HG03571 (cell line): ENCODE measurements around the gene ATRNL1.

Source experiments
- ATAC-seq: cut with Tn5 transposase; IDR thresholded peaks from one replicate; pipeline ENCODE4 v1.9.1; 2021; ENCODE audit not compliant: unreplicated experiment

The ATRNL1 gene

DNA sequence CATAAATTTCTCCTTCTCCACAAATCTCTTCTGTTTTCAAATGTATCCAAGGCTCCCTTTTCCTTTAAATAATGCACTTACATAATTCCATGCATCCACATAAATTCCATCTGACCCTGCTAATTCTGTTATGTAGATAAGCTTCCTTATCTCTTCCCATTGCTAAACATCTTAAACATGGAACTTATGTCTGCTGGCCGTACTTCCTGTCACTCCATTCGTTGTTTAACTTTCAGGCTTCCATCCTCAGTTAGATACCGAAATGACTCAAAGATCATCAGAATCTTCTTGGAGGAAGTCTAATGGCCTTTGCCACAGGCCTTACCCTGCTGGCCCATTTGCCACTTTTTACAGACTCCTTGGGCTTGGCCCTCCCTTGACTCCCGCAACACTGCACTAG lies 848.9 kb downstream of the ATRNL1 start:
- ATAC-seq, result no peak

DNA sequence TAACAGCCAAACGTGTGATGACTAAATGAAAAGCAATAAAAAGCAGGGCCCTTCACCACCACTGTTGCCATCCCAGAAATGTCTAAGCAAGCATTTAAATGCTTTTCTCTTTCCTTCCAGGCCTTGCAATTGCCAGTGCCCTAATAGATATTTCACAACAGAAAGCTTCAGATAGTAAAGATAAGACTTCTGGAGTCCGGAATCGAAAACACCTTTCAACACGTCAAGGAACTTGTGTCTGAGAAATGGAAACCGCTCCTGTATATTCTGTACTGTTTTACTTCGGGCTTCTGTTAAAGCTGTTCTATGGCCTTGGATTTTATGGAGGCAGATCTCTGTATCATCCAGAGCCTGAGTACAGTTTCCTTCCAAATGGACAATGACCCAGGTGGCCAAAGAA lies 851.4 kb downstream of the ATRNL1 start:
- no peak for ATAC-seq

DNA sequence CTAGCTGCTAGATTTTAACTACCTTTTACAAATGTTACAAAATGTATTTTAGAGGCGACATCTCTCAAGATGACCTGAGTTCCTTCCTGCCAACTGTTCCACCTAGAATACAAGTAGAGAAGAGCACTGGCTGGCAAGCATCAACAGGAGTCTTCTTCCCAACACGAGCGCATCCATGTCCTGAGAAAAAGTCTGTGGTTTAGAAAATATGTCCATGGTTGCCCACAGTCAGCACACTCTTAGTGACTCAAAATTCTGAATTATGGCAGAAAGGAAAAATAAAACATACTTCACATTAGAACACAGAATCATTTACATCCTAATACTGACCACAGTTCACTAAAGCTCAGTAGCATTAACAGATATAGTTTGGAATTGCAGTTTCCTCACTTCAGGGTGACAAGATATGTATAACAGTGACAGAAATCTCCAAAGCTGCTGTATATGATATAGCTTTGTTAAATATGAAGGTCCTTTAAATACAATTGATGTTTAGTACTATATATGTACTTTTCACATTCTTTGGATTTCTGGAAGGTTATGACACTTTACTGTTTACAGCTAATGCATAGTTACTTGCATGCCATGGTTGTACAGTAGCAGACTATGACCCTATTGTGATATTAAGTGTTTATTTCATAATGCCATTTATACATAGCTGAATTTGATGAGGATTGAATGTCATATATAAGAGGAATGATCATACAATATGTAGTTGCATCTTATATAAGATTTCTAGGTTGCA lies 852.7 kb downstream of the ATRNL1 start:
- ATAC-seq, result no peak

DNA sequence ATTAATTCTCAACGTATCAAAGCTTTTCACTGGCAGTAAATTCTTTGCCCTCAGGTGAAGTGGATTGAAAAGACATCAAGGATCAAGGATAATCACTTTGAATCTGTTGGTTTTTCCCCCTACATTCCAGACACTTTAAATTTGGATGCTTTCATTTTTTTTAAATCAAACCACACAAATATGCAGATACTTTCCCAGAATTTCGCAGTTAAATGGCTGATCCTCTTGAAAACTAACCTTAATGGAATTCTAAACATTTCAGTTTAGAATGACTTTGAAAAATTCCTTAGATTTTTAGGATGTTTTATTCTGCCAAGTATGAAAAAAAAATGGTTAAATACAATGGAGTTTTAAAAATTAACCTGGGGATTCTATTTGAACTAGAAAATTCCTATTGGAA lies 853.9 kb downstream of the ATRNL1 start:
- ATAC-seq, result no peak

DNA sequence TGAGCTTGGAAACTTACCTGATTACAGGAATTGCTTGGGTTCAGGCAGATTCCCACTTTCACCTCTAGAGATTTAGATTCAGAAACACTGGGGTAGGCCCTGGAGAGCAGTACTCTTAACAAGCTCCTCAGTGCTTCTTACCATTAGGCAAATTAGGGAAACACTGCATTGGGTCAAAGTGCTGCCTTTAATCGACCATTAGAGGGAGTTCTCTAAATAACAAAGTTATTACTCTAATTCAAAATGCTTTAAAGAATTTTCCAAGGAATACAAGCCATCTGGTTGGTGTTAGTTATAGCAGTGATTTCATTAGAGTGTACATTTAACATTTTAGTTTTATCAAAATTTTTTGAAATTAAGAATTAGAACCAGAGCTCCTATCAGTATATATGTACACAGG lies 855.3 kb downstream of the ATRNL1 start:
- ATAC-seq, result no peak

- no peak for ATAC-seq
These were observed 856.2 kb downstream of the ATRNL1 start for GRCh38 chr10:115949282-115949844.

- ATAC-seq, result no peak
These were observed 857.2 kb downstream of the ATRNL1 start for GRCh38 chr10:115950320-115950719.

GRCh38 chr10:115951242-115951641 lies 858.1 kb downstream of the ATRNL1 start:
- no peak for ATAC-seq

GRCh38 chr10:115953281-115953680 lies 860.1 kb downstream of the ATRNL1 start:
- no peak for ATAC-seq

DNA sequence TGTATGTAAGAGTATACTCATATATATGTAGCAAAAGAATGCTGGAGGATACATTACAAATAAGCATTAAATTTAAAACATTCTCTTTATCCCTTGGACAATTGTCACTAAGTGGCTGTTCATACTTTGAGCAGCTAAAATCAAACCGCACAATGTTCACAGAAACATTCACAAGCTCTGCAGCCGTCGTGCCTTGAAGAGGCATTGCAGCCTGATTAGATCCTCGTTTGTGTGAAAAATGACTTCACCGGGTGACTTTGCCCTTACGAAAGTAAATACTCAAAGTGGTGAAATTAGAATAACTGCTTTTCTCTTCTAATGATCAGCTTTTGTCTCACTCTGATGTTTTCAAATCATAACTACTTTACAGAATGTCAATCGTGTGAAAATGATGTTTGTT lies 860.8 kb downstream of the ATRNL1 start:
- ATAC-seq, result no peak

- ATAC-seq, result no peak
These were observed 863.3 kb downstream of the ATRNL1 start for GRCh38 chr10:115956225-115957011.

DNA sequence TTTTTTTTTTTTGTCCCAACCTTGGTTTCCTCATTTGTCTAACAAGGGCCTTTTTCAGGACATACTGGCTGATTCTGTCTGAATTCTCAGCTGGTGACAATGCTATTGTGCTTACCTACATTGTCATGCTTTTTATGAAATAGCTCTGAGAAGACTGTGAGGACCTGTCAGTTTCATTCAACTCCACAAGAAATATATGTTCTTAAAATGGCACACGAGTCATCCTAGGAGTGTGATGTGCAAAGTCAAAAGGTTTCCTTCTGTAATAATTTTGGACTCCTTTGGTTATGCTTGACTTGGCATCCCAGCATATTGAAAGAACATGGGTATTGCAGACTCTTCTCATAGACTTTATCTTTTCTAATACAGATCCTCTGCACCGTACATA lies 863.8 kb downstream of the ATRNL1 start:
- ATAC-seq, result no peak

- ATAC-seq, result no peak
These were observed 864.7 kb downstream of the ATRNL1 start for GRCh38 chr10:115957786-115958442.

DNA sequence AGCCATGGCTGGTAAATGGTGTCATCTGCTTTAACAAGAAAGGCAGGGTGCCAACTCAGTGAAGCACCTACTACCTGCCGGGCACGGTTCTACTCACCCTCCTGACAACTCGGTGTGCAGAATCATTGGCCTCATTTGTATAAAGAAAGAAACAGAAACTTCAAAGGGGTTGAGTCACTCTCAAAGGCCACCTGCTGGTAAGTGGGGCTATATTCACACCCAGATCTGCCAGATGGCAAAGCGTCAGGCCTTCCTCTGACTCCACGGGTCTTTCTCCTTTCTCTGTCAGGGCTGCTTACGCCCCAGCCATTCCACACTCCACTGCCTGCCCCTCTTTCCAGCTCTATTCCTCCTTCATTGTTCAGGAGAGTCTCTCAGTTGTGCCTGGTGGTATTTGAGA lies 870.7 kb downstream of the ATRNL1 start:
- ATAC-seq, result no peak

GRCh38 chr10:115964827-115965226 lies 871.7 kb downstream of the ATRNL1 start:
- ATAC-seq, result no peak

DNA sequence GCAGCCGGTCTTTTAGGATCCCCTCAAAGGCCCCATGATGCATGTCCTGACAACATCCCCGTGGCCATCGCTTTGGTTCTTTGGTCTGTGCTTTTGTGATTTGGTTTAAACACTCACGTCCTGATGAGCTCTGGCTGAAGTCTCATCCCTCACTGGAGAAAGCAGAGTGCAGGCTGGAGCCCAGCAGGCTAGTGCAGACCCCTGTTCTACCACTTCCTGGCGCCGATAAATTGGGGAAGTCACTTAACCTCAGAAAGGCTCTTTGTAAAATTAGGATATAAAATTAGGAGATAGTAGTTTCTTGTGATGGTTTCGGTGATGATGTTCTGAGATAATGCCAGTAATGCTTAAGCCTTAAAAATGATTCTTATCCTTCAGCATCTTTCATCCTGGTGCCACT lies 872.2 kb downstream of the ATRNL1 start:
- ATAC-seq, result no peak

- ATAC-seq, result no peak
These were observed 875.1 kb downstream of the ATRNL1 start for GRCh38 chr10:115968236-115968635.

- ATAC-seq, result no peak
These were observed 876.4 kb downstream of the ATRNL1 start for GRCh38 chr10:115969591-115969990.

GRCh38 chr10:115971921-115972320 lies 878.8 kb downstream of the ATRNL1 start:
- ATAC-seq, result no peak

GRCh38 chr10:115972426-115972825 lies 879.3 kb downstream of the ATRNL1 start:
- ATAC-seq, result no peak

- no peak for ATAC-seq
These were observed 881.2 kb downstream of the ATRNL1 start for GRCh38 chr10:115974351-115974750.
